GM18508 (cell line): ENCODE data around the gene TANGO6.
"Not testable (repeated sequence)": the region's sequence is repeated elsewhere in the genome, so short reads cannot be mapped to it uniquely, and the experiment has no call there.

ENCODE experiments used
- ATAC-seq: cut with Tn5 transposase; IDR thresholded peaks from one replicate; pipeline ENCODE4 v1.9.1; 2021; ENCODE audit warnings: moderate number of reproducible peaks; ENCODE audit not compliant: insufficient read depth, unreplicated experiment

Gene TANGO6

GRCh38 chr16:69112285-69113129, 269.2 kb downstream of the TANGO6 start:
- no peak for ATAC-seq

GRCh38 chr16:69113216-69113615, 269.9 kb downstream of the TANGO6 start:
- ATAC-seq = no peak

GRCh38 chr16:69114346-69114975, 271.1 kb downstream of the TANGO6 start:
- no peak for ATAC-seq

GRCh38 chr16:69114976-69115355, 271.6 kb downstream of the TANGO6 start:
- ATAC-seq = no peak

- ATAC-seq = no peak
Observed at GRCh38 chr16:69115361-69115760, 272.0 kb downstream of the TANGO6 start.

- no peak for ATAC-seq
Observed at GRCh38 chr16:69115837-69116236, 272.5 kb downstream of the TANGO6 start.

- ATAC-seq = no peak
Observed at GRCh38 chr16:69116256-69116875, 273.0 kb downstream of the TANGO6 start.

- ATAC-seq = no peak
Observed at GRCh38 chr16:69116906-69117305, 273.6 kb downstream of the TANGO6 start.

GRCh38 chr16:69118468-69118867, 275.1 kb downstream of the TANGO6 start:
- ATAC-seq = no peak

GRCh38 chr16:69118994-69119393, 275.7 kb downstream of the TANGO6 start:
- no peak for ATAC-seq

GRCh38 chr16:69119536-69119935, 276.2 kb downstream of the TANGO6 start:
- ATAC-seq = no peak

- ATAC-seq = no peak
Observed at GRCh38 chr16:69120096-69120664, 276.8 kb downstream of the TANGO6 start.

- ATAC-seq = no peak
Observed at GRCh38 chr16:69123910-69124309, 280.6 kb downstream of the TANGO6 start.

- not testable (repeated sequence) for ATAC-seq
Observed at GRCh38 chr16:69124406-69124805, 281.1 kb downstream of the TANGO6 start.

GRCh38 chr16:69124961-69125360, 281.6 kb downstream of the TANGO6 start:
- ATAC-seq = not testable (repeated sequence)

- no peak for ATAC-seq
Observed at GRCh38 chr16:69126221-69126620, 282.9 kb downstream of the TANGO6 start.

GRCh38 chr16:69126801-69127200, 283.5 kb downstream of the TANGO6 start:
- ATAC-seq = not testable (repeated sequence)

- no peak for ATAC-seq
Observed at GRCh38 chr16:69127966-69128510, 284.7 kb downstream of the TANGO6 start.

GRCh38 chr16:69130461-69130860, 287.1 kb downstream of the TANGO6 start:
- no peak for ATAC-seq

- no peak for ATAC-seq
Observed at GRCh38 chr16:69131167-69131838, 288.0 kb downstream of the TANGO6 start.
